ENCODE measurements around the gene SPO11. TPM values are rescaled to one million over a fixed set of nuclear protein-coding genes. Genes with fewer than 3 reads are reported as not detected.

Gene SPO11
- total RNA-seq, 4 donors from 2014 or later, result not detected

- Histone ChIP-seq H3K4me3 (no peak overlapping the region), H3K4me1 (peaks cover 0 to 7% (median 0%) of the 10 kb centered on the region in 4 donors), H3K27ac (no peak overlapping the region), H3K27me3 (peaks cover 43% of the 10 kb centered on the region), H3K36me3 (no peaks in the 10 kb centered on the region), H3K9me3 (no peaks in the 10 kb centered on the region)
- in situ Hi-C loops (cut with MboI; ENCODE audit: low pct_ligation_motif_present in 1 of 4, low pct_unique_long_range_greater_than_20kb in 1 of 4, low sequenced_read_pairs in 3 of 4), result loop anchor here in 2 of 4 donors (25.0 kb wide), 1 partner anchor 769 kb away; no protein-coding TSS in a partner anchor
- no peak for TF ChIP-seq CTCF (IDR thresholded peaks at IDR 0.05)
- no peak for TF ChIP-seq POLR2AphosphoS5 (IDR thresholded peaks at IDR 0.05)
- TF ChIP-seq EP300 (IDR thresholded peaks at IDR 0.05; ENCODE audit: low read depth), result no peak
- no peak for TF ChIP-seq POLR2A (IDR thresholded peaks at IDR 0.05)
- WGBS, 2 donors (ENCODE audit: low coverage in 1 of 2), result 68 to 69% methylated on average over 8 of the region's 8 CpGs
- no peak for DNase-seq
- intact Hi-C loops (cut with DNase I; ENCODE audit: low total_unique reads), result no loop called here
These were observed 1.4 kb downstream of the SPO11 start for GRCh38 chr20:57330998-57331397.

GRCh38 chr20:57332105-57333089 lies 2.8 kb downstream of the SPO11 start:
- in situ Hi-C loops (cut with MboI; ENCODE audit: low pct_ligation_motif_present in 1 of 4, low pct_unique_long_range_greater_than_20kb in 1 of 4, low sequenced_read_pairs in 3 of 4), result loop anchor here in 2 of 4 donors (25.0 kb wide), 1 partner anchor 770 kb away; no protein-coding TSS in a partner anchor
- Histone ChIP-seq H3K9me3 (no peaks in the 10 kb centered on the region), H3K27me3 (peaks cover 43% of the 10 kb centered on the region), H3K27ac (no peak overlapping the region), H3K36me3 (no peaks in the 10 kb centered on the region), H3K4me3 (no peak overlapping the region), H3K4me1 (no peaks in the 10 kb centered on the region)
- intact Hi-C loops (cut with DNase I; ENCODE audit: low total_unique reads), result no loop called here
- 50 to 55% methylated on average over 1 of the region's 1 CpG for WGBS, 2 donors (ENCODE audit: low coverage in 1 of 2)
- peak in 1 of 5 experiments; percentile 16 for TF ChIP-seq CTCF (IDR thresholded peaks at IDR 0.05)
- TF ChIP-seq POLR2A (IDR thresholded peaks at IDR 0.05), result no peak
- no peak for DNase-seq

GRCh38 chr20:57335392-57335791 lies 5.8 kb downstream of the SPO11 start:
- TF ChIP-seq EP300 (IDR thresholded peaks at IDR 0.05; ENCODE audit: low read depth) (no peak), POLR2A (IDR thresholded peaks at IDR 0.05) (no peak), CTCF (IDR thresholded peaks at IDR 0.05) (no peak), POLR2AphosphoS5 (IDR thresholded peaks at IDR 0.05) (no peak)
- Histone ChIP-seq H3K4me1 (no peaks in the 10 kb centered on the region), H3K27ac (no peak overlapping the region), H3K9me3 (no peaks in the 10 kb centered on the region), H3K27me3 (peaks cover 35% of the 10 kb centered on the region), H3K4me3 (no peak overlapping the region), H3K36me3 (no peaks in the 10 kb centered on the region)
- DNase-seq, result no peak
- intact Hi-C loops (cut with DNase I; ENCODE audit: low total_unique reads) (no loop called here), in situ Hi-C loops (cut with MboI; ENCODE audit: low pct_ligation_motif_present in 1 of 4, low pct_unique_long_range_greater_than_20kb in 1 of 4, low sequenced_read_pairs in 3 of 4) (loop anchor here in 2 of 4 donors (25.0 kb wide), 1 partner anchor 773 kb away; no protein-coding TSS in a partner anchor)
- WGBS, 2 donors (ENCODE audit: low coverage in 1 of 2), result 76 to 79% methylated on average over 2 of the region's 2 CpGs

GRCh38 chr20:57341663-57342062 lies 12.1 kb downstream of the SPO11 start:
- Histone ChIP-seq H3K27ac (no peak overlapping the region), H3K27me3 (no peaks in the 10 kb centered on the region), H3K4me1 (no peaks in the 10 kb centered on the region), H3K4me3 (no peak overlapping the region), H3K9me3 (no peaks in the 10 kb centered on the region), H3K36me3 (no peaks in the 10 kb centered on the region)
- intact Hi-C loops (cut with DNase I; ENCODE audit: low total_unique reads) (loop anchor here (10.0 kb wide), 1 partner anchor 787 kb away; no protein-coding TSS in a partner anchor), in situ Hi-C loops (cut with MboI; ENCODE audit: low pct_ligation_motif_present in 1 of 4, low pct_unique_long_range_greater_than_20kb in 1 of 4, low sequenced_read_pairs in 3 of 4) (loop anchor here in 3 of 4 donors (5.0 to 25.0 kb wide), 3 partner anchors 254 to 779 kb away; no protein-coding TSS in a partner anchor)
- WGBS, 2 donors (ENCODE audit: low coverage in 1 of 2), result 74 to 89% methylated on average over 2 of the region's 2 CpGs
- TF ChIP-seq EP300 (IDR thresholded peaks at IDR 0.05; ENCODE audit: low read depth), result no peak
- no peak for TF ChIP-seq POLR2AphosphoS5 (IDR thresholded peaks at IDR 0.05)
- TF ChIP-seq CTCF (IDR thresholded peaks at IDR 0.05), result no peak
- TF ChIP-seq POLR2A (IDR thresholded peaks at IDR 0.05), result no peak
- no peak for DNase-seq
